ENCODE measurements around the gene ELMO1. TPM values are rescaled to one million over a fixed set of nuclear protein-coding genes. Genes with fewer than 3 reads are reported as not detected.

Gene ELMO1
- total and polyA plus RNA-seq, 2 experiments from 2014 or later = 6.5 to 24.9 TPM

DNA sequence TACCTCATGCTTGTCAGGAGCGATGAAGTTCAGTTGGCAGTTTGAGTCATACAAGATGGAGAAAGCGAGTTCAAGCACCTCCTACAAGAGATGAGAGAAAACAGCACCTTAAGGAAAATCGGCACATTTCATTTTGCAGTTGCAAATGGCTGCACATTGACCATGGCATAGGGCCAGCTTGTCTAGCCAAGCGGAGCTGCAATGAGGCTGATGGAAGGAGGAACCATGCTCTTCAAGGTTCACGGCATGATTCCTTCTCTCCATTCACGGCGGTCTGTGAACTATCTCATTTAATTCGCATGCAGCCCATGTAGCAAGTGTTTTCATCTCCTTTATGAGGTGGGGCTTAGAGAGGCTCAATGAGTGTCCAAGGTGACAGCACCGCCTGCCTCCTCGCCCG, 587.0 kb downstream of the ELMO1 start:
- Histone ChIP-seq H3K79me2 (replicated peaks; ENCODE audit: insufficient read depth) (no peaks in the 10 kb centered on the region), H3K27me3 (ENCODE audit: insufficient read depth) (no peaks in the 10 kb centered on the region), H3K4me3 (no peak overlapping the region), H2AFZ (no peak overlapping the region), H4K20me1 (replicated peaks; ENCODE audit: insufficient read depth) (no peaks in the 10 kb centered on the region), H3K36me3 (ENCODE audit: insufficient read depth) (no peaks in the 10 kb centered on the region), H3K27ac (ENCODE audit: low read depth) (no peak overlapping the region), H3F3A (replicated peaks; ENCODE audit: low read depth) (no peaks in the 10 kb centered on the region), H3K4me2 (no peak overlapping the region), H3K9me2 (ENCODE audit: insufficient read depth) (peaks cover 6% of the 10 kb centered on the region; the same call in 1 of the 2 replicates), H3K4me1 (ENCODE audit: insufficient read depth) (no peaks in the 10 kb centered on the region)
- ATAC-seq (no peak), DNase-seq (ENCODE audit: low spot score) (no peak)
- Mint-ChIP-seq H3K27ac (no peak overlapping the region), H3K4me1 (no peaks in the 10 kb centered on the region), H3K27me3 (ENCODE audit: insufficient read depth, low read depth, poor library complexity) (peaks cover 2% of the 10 kb centered on the region), H3K9me3 (no peaks in the 10 kb centered on the region), H3K4me3 (no peak overlapping the region), H3K36me3 (ENCODE audit: low read depth) (no peaks in the 10 kb centered on the region)
- TF ChIP-seq POLR2AphosphoS5 (IDR thresholded peaks at IDR 0.05; ENCODE audit: low read depth) (no peak), ZNF114 (CRISPR knock-in tag; IDR thresholded peaks at IDR 0.05) (no peak), EZH2 (IDR thresholded peaks at IDR 0.05; ENCODE audit: low read depth, unreplicated experiment) (no peak), ZNF331 (CRISPR knock-in tag; IDR thresholded peaks at IDR 0.05; ENCODE audit: low read depth) (no peak), STAT1 (IDR thresholded peaks at IDR 0.05; ENCODE audit: unreplicated experiment) (no peak), JUNB (IDR thresholded peaks at IDR 0.05; ENCODE audit: unreplicated experiment) (no peak), NANOG (IDR thresholded peaks at IDR 0.05; ENCODE audit: borderline replicate concordance) (no peak), CREB1 (CRISPR knock-in tag; IDR thresholded peaks at IDR 0.05; ENCODE audit: low read depth) (no peak), EZH2phosphoT487 (IDR thresholded peaks at IDR 0.05; ENCODE audit: unreplicated experiment) (no peak)
- TF ChIP-seq, protein P1, sequence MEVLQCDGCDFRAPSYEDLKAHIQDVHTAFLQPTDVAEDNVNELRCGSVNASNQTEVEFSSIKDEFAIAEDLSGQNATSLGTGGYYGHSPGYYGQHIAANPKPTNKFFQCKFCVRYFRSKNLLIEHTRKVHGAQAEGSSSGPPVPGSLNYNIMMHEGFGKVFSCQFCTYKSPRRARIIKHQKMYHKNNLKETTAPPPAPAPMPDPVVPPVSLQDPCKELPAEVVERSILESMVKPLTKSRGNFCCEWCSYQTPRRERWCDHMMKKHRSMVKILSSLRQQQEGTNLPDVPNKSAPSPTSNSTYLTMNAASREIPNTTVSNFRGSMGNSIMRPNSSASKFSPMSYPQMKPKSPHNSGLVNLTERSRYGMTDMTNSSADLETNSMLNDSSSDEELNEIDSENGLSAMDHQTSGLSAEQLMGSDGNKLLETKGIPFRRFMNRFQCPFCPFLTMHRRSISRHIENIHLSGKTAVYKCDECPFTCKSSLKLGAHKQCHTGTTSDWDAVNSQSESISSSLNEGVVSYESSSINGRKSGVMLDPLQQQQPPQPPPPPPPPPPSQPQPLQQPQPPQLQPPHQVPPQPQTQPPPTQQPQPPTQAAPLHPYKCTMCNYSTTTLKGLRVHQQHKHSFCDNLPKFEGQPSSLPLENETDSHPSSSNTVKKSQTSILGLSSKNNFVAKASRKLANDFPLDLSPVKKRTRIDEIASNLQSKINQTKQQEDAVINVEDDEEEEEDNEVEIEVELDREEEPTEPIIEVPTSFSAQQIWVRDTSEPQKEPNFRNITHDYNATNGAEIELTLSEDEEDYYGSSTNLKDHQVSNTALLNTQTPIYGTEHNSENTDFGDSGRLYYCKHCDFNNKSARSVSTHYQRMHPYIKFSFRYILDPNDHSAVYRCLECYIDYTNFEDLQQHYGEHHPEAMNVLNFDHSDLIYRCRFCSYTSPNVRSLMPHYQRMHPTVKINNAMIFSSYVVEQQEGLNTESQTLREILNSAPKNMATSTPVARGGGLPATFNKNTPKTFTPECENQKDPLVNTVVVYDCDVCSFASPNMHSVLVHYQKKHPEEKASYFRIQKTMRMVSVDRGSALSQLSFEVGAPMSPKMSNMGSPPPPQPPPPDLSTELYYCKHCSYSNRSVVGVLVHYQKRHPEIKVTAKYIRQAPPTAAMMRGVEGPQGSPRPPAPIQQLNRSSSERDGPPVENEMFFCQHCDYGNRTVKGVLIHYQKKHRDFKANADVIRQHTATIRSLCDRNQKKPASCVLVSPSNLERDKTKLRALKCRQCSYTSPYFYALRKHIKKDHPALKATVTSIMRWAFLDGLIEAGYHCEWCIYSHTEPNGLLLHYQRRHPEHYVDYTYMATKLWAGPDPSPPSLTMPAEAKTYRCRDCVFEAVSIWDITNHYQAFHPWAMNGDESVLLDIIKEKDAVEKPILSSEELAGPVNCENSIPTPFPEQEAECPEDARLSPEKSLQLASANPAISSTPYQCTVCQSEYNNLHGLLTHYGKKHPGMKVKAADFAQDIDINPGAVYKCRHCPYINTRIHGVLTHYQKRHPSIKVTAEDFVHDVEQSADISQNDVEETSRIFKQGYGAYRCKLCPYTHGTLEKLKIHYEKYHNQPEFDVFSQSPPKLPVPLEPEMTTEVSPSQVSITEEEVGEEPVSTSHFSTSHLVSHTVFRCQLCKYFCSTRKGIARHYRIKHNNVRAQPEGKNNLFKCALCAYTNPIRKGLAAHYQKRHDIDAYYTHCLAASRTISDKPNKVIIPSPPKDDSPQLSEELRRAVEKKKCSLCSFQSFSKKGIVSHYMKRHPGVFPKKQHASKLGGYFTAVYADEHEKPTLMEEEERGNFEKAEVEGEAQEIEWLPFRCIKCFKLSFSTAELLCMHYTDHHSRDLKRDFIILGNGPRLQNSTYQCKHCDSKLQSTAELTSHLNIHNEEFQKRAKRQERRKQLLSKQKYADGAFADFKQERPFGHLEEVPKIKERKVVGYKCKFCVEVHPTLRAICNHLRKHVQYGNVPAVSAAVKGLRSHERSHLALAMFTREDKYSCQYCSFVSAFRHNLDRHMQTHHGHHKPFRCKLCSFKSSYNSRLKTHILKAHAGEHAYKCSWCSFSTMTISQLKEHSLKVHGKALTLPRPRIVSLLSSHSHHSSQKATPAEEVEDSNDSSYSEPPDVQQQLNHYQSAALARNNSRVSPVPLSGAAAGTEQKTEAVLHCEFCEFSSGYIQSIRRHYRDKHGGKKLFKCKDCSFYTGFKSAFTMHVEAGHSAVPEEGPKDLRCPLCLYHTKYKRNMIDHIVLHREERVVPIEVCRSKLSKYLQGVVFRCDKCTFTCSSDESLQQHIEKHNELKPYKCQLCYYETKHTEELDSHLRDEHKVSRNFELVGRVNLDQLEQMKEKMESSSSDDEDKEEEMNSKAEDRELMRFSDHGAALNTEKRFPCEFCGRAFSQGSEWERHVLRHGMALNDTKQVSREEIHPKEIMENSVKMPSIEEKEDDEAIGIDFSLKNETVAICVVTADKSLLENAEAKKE (CRISPR knock-in tag; IDR thresholded peaks at IDR 0.05) = no peak
- TF ChIP-seq, protein P2, sequence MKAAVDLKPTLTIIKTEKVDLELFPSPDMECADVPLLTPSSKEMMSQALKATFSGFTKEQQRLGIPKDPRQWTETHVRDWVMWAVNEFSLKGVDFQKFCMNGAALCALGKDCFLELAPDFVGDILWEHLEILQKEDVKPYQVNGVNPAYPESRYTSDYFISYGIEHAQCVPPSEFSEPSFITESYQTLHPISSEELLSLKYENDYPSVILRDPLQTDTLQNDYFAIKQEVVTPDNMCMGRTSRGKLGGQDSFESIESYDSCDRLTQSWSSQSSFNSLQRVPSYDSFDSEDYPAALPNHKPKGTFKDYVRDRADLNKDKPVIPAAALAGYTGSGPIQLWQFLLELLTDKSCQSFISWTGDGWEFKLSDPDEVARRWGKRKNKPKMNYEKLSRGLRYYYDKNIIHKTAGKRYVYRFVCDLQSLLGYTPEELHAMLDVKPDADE (IDR thresholded peaks at IDR 0.05) = no peak
- TF ChIP-seq, protein P3, sequence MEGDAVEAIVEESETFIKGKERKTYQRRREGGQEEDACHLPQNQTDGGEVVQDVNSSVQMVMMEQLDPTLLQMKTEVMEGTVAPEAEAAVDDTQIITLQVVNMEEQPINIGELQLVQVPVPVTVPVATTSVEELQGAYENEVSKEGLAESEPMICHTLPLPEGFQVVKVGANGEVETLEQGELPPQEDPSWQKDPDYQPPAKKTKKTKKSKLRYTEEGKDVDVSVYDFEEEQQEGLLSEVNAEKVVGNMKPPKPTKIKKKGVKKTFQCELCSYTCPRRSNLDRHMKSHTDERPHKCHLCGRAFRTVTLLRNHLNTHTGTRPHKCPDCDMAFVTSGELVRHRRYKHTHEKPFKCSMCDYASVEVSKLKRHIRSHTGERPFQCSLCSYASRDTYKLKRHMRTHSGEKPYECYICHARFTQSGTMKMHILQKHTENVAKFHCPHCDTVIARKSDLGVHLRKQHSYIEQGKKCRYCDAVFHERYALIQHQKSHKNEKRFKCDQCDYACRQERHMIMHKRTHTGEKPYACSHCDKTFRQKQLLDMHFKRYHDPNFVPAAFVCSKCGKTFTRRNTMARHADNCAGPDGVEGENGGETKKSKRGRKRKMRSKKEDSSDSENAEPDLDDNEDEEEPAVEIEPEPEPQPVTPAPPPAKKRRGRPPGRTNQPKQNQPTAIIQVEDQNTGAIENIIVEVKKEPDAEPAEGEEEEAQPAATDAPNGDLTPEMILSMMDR (conservative IDR thresholded peaks at IDR 0.05; ENCODE audit: low read depth in 2 of 2) = no peak
- TF ChIP-seq, protein P4, sequence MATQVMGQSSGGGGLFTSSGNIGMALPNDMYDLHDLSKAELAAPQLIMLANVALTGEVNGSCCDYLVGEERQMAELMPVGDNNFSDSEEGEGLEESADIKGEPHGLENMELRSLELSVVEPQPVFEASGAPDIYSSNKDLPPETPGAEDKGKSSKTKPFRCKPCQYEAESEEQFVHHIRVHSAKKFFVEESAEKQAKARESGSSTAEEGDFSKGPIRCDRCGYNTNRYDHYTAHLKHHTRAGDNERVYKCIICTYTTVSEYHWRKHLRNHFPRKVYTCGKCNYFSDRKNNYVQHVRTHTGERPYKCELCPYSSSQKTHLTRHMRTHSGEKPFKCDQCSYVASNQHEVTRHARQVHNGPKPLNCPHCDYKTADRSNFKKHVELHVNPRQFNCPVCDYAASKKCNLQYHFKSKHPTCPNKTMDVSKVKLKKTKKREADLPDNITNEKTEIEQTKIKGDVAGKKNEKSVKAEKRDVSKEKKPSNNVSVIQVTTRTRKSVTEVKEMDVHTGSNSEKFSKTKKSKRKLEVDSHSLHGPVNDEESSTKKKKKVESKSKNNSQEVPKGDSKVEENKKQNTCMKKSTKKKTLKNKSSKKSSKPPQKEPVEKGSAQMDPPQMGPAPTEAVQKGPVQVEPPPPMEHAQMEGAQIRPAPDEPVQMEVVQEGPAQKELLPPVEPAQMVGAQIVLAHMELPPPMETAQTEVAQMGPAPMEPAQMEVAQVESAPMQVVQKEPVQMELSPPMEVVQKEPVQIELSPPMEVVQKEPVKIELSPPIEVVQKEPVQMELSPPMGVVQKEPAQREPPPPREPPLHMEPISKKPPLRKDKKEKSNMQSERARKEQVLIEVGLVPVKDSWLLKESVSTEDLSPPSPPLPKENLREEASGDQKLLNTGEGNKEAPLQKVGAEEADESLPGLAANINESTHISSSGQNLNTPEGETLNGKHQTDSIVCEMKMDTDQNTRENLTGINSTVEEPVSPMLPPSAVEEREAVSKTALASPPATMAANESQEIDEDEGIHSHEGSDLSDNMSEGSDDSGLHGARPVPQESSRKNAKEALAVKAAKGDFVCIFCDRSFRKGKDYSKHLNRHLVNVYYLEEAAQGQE (IDR thresholded peaks at IDR 0.05; ENCODE audit: unreplicated experiment) = no peak

Data from GM23338 (cell line).